IPS DF 6.9 (cell line): ENCODE measurements around the gene PARD6G.
"Not testable (repeated sequence)": the region's sequence is repeated elsewhere in the genome, so short reads cannot be mapped to it uniquely, and the experiment has no call there.

Experiments
- DNase-seq: peaks from one replicate; pipeline ENCODE4 v3.0.0-alpha.2; 2013; ENCODE audit warnings: low read depth, low spot score
- H3K27ac ChIP-seq: one replicate; pipeline ENCODE4 v1.5.1; 2013; ENCODE audit warnings: low read length, control low read depth
- H3K27me3 ChIP-seq: 2 replicates; pipeline ENCODE4 v1.6.1; 2013; ENCODE audit warnings: mild to moderate bottlenecking, low read length; ENCODE audit not compliant: control insufficient read depth, insufficient read depth
- H3K36me3 ChIP-seq: 2 replicates; pipeline ENCODE4 v1.6.1; 2013; ENCODE audit warnings: low read length; ENCODE audit not compliant: control insufficient read depth, insufficient read depth
- H3K4me1 ChIP-seq: 2 replicates; pipeline ENCODE4 v1.6.1; 2013; ENCODE audit warnings: low read length; ENCODE audit not compliant: control insufficient read depth, insufficient read depth
- H3K4me3 ChIP-seq: 2 replicates; pipeline ENCODE4 v1.5.1; 2013; ENCODE audit warnings: mild to moderate bottlenecking, low read length
- H3K9me3 ChIP-seq: 2 replicates; pipeline ENCODE4 v1.6.1; 2013; ENCODE audit warnings: low read length, inconsistent platforms; ENCODE audit not compliant: control insufficient read depth, insufficient read depth
- WGBS: extraction: QIAGEN DNeasy Blood & Tissue Kit; methylation state at CpG from one replicate; pipeline ENCODE4 v1.1.7; 2013; ENCODE audit warnings: mixed read lengths, missing lambda C conversion rate; ENCODE audit not compliant: insufficient read length, insufficient coverage; 5-methylcytosine and 5-hydroxymethylcytosine counted together

Gene PARD6G

GRCh38 chr18:80170395-80171053 is 76.8 kb downstream of the PARD6G start:
- H3K9me3 ChIP-seq, result no peaks in the 10 kb centered on the region
- no peak overlapping the region for H3K4me3 ChIP-seq
- no peak overlapping the region for H3K27ac ChIP-seq
- no peaks in the 10 kb centered on the region for H3K27me3 ChIP-seq
- H3K36me3 ChIP-seq, result no peaks in the 10 kb centered on the region
- no CpG with 5 or more reads among the region's 7 CpGs for WGBS
- H3K4me1 ChIP-seq, result no peaks in the 10 kb centered on the region
- DNase-seq, result no peak

GRCh38 chr18:80169607-80170006 is 77.7 kb downstream of the PARD6G start:
- Histone ChIP-seq H3K27me3 (no peaks in the 10 kb centered on the region), H3K4me3 (no peak overlapping the region), H3K9me3 (no peaks in the 10 kb centered on the region), H3K27ac (no peak overlapping the region), H3K4me1 (no peaks in the 10 kb centered on the region), H3K36me3 (no peaks in the 10 kb centered on the region)
- DNase-seq, result no peak
- no CpG with 5 or more reads among the region's 17 CpGs for WGBS

GRCh38 chr18:80168982-80169381 is 78.3 kb downstream of the PARD6G start:
- Histone ChIP-seq H3K27me3 (no peaks in the 10 kb centered on the region), H3K4me1 (no peaks in the 10 kb centered on the region), H3K27ac (no peak overlapping the region), H3K9me3 (no peaks in the 10 kb centered on the region), H3K4me3 (no peak overlapping the region), H3K36me3 (no peaks in the 10 kb centered on the region)
- WGBS, result no CpG with 5 or more reads among the region's 15 CpGs
- no peak for DNase-seq

GRCh38 chr18:80168346-80168745 is 79.0 kb downstream of the PARD6G start:
- H3K36me3 ChIP-seq, result no peaks in the 10 kb centered on the region
- no peak overlapping the region for H3K4me3 ChIP-seq
- no peak overlapping the region for H3K27ac ChIP-seq
- WGBS, result no CpG with 5 or more reads among the region's 2 CpGs
- H3K4me1 ChIP-seq, result no peaks in the 10 kb centered on the region
- DNase-seq, result no peak
- H3K27me3 ChIP-seq, result no peaks in the 10 kb centered on the region
- no peaks in the 10 kb centered on the region for H3K9me3 ChIP-seq

- Histone ChIP-seq H3K36me3 (no peaks in the 10 kb centered on the region), H3K9me3 (no peaks in the 10 kb centered on the region), H3K4me1 (no peaks in the 10 kb centered on the region), H3K4me3 (no peak overlapping the region), H3K27ac (no peak overlapping the region), H3K27me3 (no peaks in the 10 kb centered on the region)
- DNase-seq, result no peak
- no CpG with 5 or more reads among the region's 13 CpGs for WGBS
Observed at GRCh38 chr18:80167931-80168330, 79.4 kb downstream of the PARD6G start.

- WGBS, result no CpG with 5 or more reads among the region's 9 CpGs
- Histone ChIP-seq H3K4me1 (no peaks in the 10 kb centered on the region), H3K27me3 (no peaks in the 10 kb centered on the region), H3K9me3 (no peaks in the 10 kb centered on the region), H3K4me3 (no peak overlapping the region), H3K27ac (no peak overlapping the region), H3K36me3 (no peaks in the 10 kb centered on the region)
- DNase-seq, result no peak
Observed at GRCh38 chr18:80167331-80167730, 80.0 kb downstream of the PARD6G start.

GRCh38 chr18:80166725-80167124 is 80.6 kb downstream of the PARD6G start:
- no CpG with 5 or more reads among the region's 6 CpGs for WGBS
- Histone ChIP-seq H3K36me3 (no peaks in the 10 kb centered on the region), H3K9me3 (no peaks in the 10 kb centered on the region), H3K4me3 (no peak overlapping the region), H3K4me1 (no peaks in the 10 kb centered on the region), H3K27me3 (no peaks in the 10 kb centered on the region), H3K27ac (no peak overlapping the region)
- no peak for DNase-seq

- no peaks in the 10 kb centered on the region for H3K4me1 ChIP-seq
- H3K4me3 ChIP-seq, result no peak overlapping the region
- no peaks in the 10 kb centered on the region for H3K9me3 ChIP-seq
- H3K27ac ChIP-seq, result no peak overlapping the region
- H3K36me3 ChIP-seq, result no peaks in the 10 kb centered on the region
- no peak for DNase-seq
- no CpG with 5 or more reads among the region's 10 CpGs for WGBS
- H3K27me3 ChIP-seq, result no peaks in the 10 kb centered on the region
Observed at GRCh38 chr18:80166240-80166639, 81.1 kb downstream of the PARD6G start.

- not testable (repeated sequence) for DNase-seq, H3K4me1 ChIP-seq, H3K4me3 ChIP-seq, H3K27me3 ChIP-seq, H3K36me3 ChIP-seq, H3K27ac ChIP-seq, H3K9me3 ChIP-seq
- no CpG with 5 or more reads among the region's 9 CpGs for WGBS
Observed at GRCh38 chr18:80164727-80165355, 82.5 kb downstream of the PARD6G start.

GRCh38 chr18:80163183-80163582 is 84.1 kb downstream of the PARD6G start:
- Histone ChIP-seq H3K9me3 (no peaks in the 10 kb centered on the region), H3K36me3 (0 out of 2 replicates have a peak, but pooled peaks cover 8% of the 10 kb centered on the region), H3K4me3 (no peak overlapping the region), H3K27me3 (no peaks in the 10 kb centered on the region), H3K27ac (no peak overlapping the region), H3K4me1 (no peaks in the 10 kb centered on the region)
- WGBS, result no CpG with 5 or more reads among the region's 7 CpGs
- DNase-seq, result no peak
